PC-3 (cell line): ENCODE measurements around the gene PTPA.

Source experiments
- CTCF ChIP-seq: fragments of 300-600 bp; sonication (generic); conservative IDR thresholded peaks from 2 replicates; pipeline ENCODE4 v1.5.1; 2017; ENCODE audit warnings: antibody characterized with exemption, low read depth, mild to moderate bottlenecking, low read length
- EZH2 ChIP-seq: fragments of 300-600 bp; sonication (generic); IDR thresholded peaks from one replicate; pipeline ENCODE4 v1.6.1; 2017; ENCODE audit warnings: antibody characterized with exemption, mild to moderate bottlenecking, low read length; ENCODE audit not compliant: unreplicated experiment

DNA sequence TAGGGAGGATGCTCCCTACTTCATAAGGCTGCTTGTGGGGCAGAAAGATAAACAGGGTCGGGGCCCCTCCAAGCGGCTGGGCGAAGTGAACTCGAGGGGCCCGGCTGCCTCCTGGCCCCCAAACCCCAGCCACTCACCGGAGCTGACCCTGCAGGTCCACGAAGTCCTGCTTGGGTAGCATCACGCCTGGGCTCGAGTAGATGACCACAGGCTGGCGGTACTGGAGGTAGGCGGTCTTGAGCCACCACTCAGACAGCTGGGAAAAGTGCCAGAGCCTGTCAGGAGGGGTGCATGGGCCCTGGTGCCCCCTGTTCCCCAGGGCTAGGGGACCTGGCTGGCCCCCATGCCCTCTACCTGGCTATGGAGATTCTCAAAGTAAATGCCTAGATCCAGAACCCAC is 7.2 kb upstream of the PTPA start:
- TF ChIP-seq CTCF = no peak
- no peak for TF ChIP-seq EZH2
